SU-DHL-6 (cell line): Measurements from ENCODE around the gene ZCRB1.

Source experiments
- H2AFZ ChIP-seq: fragments of 200-600 bp; sonication (generic); 2 replicates; pipeline ENCODE4 v1.6.1; 2014; ENCODE audit warnings: low read depth, mild to moderate bottlenecking, moderate library complexity, mixed read lengths, antibody characterized with exemption, low read length; ENCODE audit not compliant: severe bottlenecking
- H3F3A ChIP-seq: fragments of 200-600 bp; shearing (Covaris generic); 2 replicates; pipeline ENCODE4 v1.6.0; 2016; ENCODE audit warnings: antibody characterized with exemption, mild to moderate bottlenecking; ENCODE audit not compliant: insufficient read depth
- H3K27ac ChIP-seq: fragments of 200-600 bp; sonication (generic); 2 replicates; pipeline ENCODE4 v1.5.1; 2016; ENCODE audit warnings: low read depth, mild to moderate bottlenecking, low read length, moderate library complexity, mixed read lengths
- H3K27me3 ChIP-seq: fragments of 200-600 bp; sonication (generic), shearing (Covaris generic); 2 replicates; pipeline ENCODE4 v1.6.0; 2014; ENCODE audit warnings: mild to moderate bottlenecking, low read length
- H3K36me3 ChIP-seq: fragments of 200-600 bp; sonication (generic); 2 replicates; pipeline ENCODE4 v1.6.1; 2014; ENCODE audit warnings: mild to moderate bottlenecking, low read length, mixed read lengths
- H3K4me2 ChIP-seq: fragments of 300-600, 200-600 bp; shearing (Covaris generic), sonication (generic); 2 replicates; pipeline ENCODE4 v1.6.0; 2014; ENCODE audit warnings: low read length, low read depth, mild to moderate bottlenecking; ENCODE audit not compliant: poor library complexity, severe bottlenecking
- H3K4me3 ChIP-seq: fragments of 200-600 bp; sonication (generic); 2 replicates; pipeline ENCODE4 v1.5.1; 2014; ENCODE audit warnings: antibody characterized with exemption, low read length, mild to moderate bottlenecking, mixed read lengths; ENCODE audit not compliant: insufficient read depth, poor library complexity, severe bottlenecking
- H3K79me2 ChIP-seq: fragments of 200-600 bp; sonication (generic); 2 replicates; pipeline ENCODE4 v1.6.1; 2014; ENCODE audit warnings: mild to moderate bottlenecking, low read length, moderate library complexity; ENCODE audit not compliant: insufficient read depth
- H3K9ac ChIP-seq: fragments of 200-600 bp; sonication (generic); 2 replicates; pipeline ENCODE4 v1.7.0; 2014; ENCODE audit warnings: mild to moderate bottlenecking, low read length
- H3K9me2 ChIP-seq: fragments of 200-600 bp; sonication (generic); replicated peaks from 2 replicates; pipeline ENCODE4 v1.6.1; 2014; ENCODE audit warnings: low read length; ENCODE audit not compliant: insufficient read depth
- H3K9me3 ChIP-seq: fragments of 200-600 bp; sonication (generic); 2 replicates; pipeline ENCODE4 v1.6.1; 2014; ENCODE audit warnings: low read length, mixed read lengths; ENCODE audit not compliant: insufficient read depth
- H4K20me1 ChIP-seq: fragments of 200-600 bp; sonication (generic); 2 replicates; pipeline ENCODE4 v1.6.1; 2014; ENCODE audit warnings: low read depth, mild to moderate bottlenecking, antibody characterized with exemption, low read length, moderate library complexity, mixed read lengths
- CTCF ChIP-seq: fragments of 200-600 bp; sonication (generic); IDR thresholded peaks from one replicate; pipeline ENCODE4 v1.5.1; 2017; ENCODE audit warnings: antibody characterized with exemption, mild to moderate bottlenecking, low read length, moderate library complexity; ENCODE audit not compliant: insufficient read depth, poor library complexity, severe bottlenecking
- EZH2phosphoT487 ChIP-seq: fragments of 200-600 bp; sonication (generic), shearing (Covaris generic); conservative IDR thresholded peaks from 2 replicates; pipeline ENCODE4 v1.6.1; 2018; ENCODE audit warnings: mild to moderate bottlenecking, antibody characterized with exemption, low read length, moderate library complexity, mixed read lengths

ZCRB1 gene

GRCh38 chr12:42291680-42292079, 34.2 kb downstream of the ZCRB1 start:
- Histone ChIP-seq H3K9ac (no peak overlapping the region), H3F3A (no peaks in the 10 kb centered on the region), H3K79me2 (no peaks in the 10 kb centered on the region), H3K27ac (no peak overlapping the region), H3K4me2 (no peak overlapping the region), H2AFZ (no peak overlapping the region), H3K9me3 (no peaks in the 10 kb centered on the region), H4K20me1 (no peaks in the 10 kb centered on the region), H3K4me3 (no peak overlapping the region), H3K9me2 (no peaks in the 10 kb centered on the region), H3K27me3 (no peaks in the 10 kb centered on the region), H3K36me3 (no peaks in the 10 kb centered on the region)
- TF ChIP-seq EZH2phosphoT487 = no peak

GRCh38 chr12:42288544-42288943, 37.4 kb downstream of the ZCRB1 start:
- TF ChIP-seq EZH2phosphoT487 (no peak), CTCF (no peak)
- no peak overlapping the region for H2AFZ ChIP-seq
- no peaks in the 10 kb centered on the region for H3K36me3 ChIP-seq
- no peaks in the 10 kb centered on the region for H3K79me2 ChIP-seq
- H3K9ac ChIP-seq = no peak overlapping the region
- no peaks in the 10 kb centered on the region for H3K27me3 ChIP-seq
- no peak overlapping the region for H3K27ac ChIP-seq
- no peak overlapping the region for H3K4me3 ChIP-seq
- H4K20me1 ChIP-seq = no peaks in the 10 kb centered on the region
- no peaks in the 10 kb centered on the region for H3F3A ChIP-seq
- H3K9me2 ChIP-seq = no peaks in the 10 kb centered on the region
- no peaks in the 10 kb centered on the region for H3K9me3 ChIP-seq
- H3K4me2 ChIP-seq = no peak overlapping the region

GRCh38 chr12:42286741-42287140, 39.2 kb downstream of the ZCRB1 start:
- Histone ChIP-seq H3K4me2 (no peak overlapping the region), H3F3A (no peaks in the 10 kb centered on the region), H3K36me3 (no peaks in the 10 kb centered on the region), H2AFZ (no peak overlapping the region), H3K4me3 (no peak overlapping the region), H3K79me2 (no peaks in the 10 kb centered on the region), H3K27me3 (no peaks in the 10 kb centered on the region), H3K9me2 (no peaks in the 10 kb centered on the region), H3K27ac (no peak overlapping the region), H4K20me1 (no peaks in the 10 kb centered on the region), H3K9ac (no peak overlapping the region), H3K9me3 (no peaks in the 10 kb centered on the region)
- TF ChIP-seq EZH2phosphoT487 (no peak), CTCF (no peak)

GRCh38 chr12:42285431-42285830, 40.5 kb downstream of the ZCRB1 start:
- no peaks in the 10 kb centered on the region for H3K27me3 ChIP-seq
- no peak overlapping the region for H2AFZ ChIP-seq
- H3K9me2 ChIP-seq = no peaks in the 10 kb centered on the region
- no peak overlapping the region for H3K9ac ChIP-seq
- no peak overlapping the region for H3K4me2 ChIP-seq
- H3K9me3 ChIP-seq = no peaks in the 10 kb centered on the region
- no peaks in the 10 kb centered on the region for H3K79me2 ChIP-seq
- TF ChIP-seq CTCF = no peak
- no peak for TF ChIP-seq EZH2phosphoT487
- H3K36me3 ChIP-seq = no peaks in the 10 kb centered on the region
- H3K27ac ChIP-seq = no peak overlapping the region
- no peak overlapping the region for H3K4me3 ChIP-seq
- H4K20me1 ChIP-seq = no peaks in the 10 kb centered on the region
- H3F3A ChIP-seq = no peaks in the 10 kb centered on the region
